CD14-positive monocyte (primary cell): Measurements from ENCODE around the gene NR2F1. TPM values are rescaled to one million over a fixed set of nuclear protein-coding genes. Genes with fewer than 3 reads are reported as not detected.

Experiments used
- DNase-seq, 3 donors: peaks; one replicate each; pipeline ENCODE4 v3.0.0-alpha.2; 2011 to 2022
- H2AFZ ChIP-seq: 2 replicates; pipeline ENCODE4 v1.6.0; 2012; ENCODE audit warnings: mild to moderate bottlenecking, low read depth, low read length, inconsistent platforms; ENCODE audit not compliant: insufficient read depth, poor library complexity, severe bottlenecking
- H3K27ac ChIP-seq, 2 donors: 1 replicate in 1 of 2; 2 replicates in 1 of 2; pipeline ENCODE4 v1.5.1; 2012 to 2013; ENCODE audit warnings: low read length in 2 of 2, control low read depth in 1 of 2, inconsistent platforms in 1 of 2, low read depth in 1 of 2, mild to moderate bottlenecking in 1 of 2
- H3K27me3 ChIP-seq, 2 donors: one replicate each; pipeline versions ENCODE4 v1.6.0 to v1.6.1; 2011 to 2013; ENCODE audit warnings: low read length in 2 of 2; ENCODE audit not compliant: control insufficient read depth in 2 of 2, insufficient read depth in 2 of 2
- H3K36me3 ChIP-seq, 2 donors: replicated peaks in 1 of 2; 1 replicate in 1 of 2; 2 replicates in 1 of 2; pipeline versions ENCODE4 v1.5.1 to v1.6.1; 2012 to 2013; ENCODE audit warnings: low read length in 2 of 2, control low read depth in 1 of 2, inconsistent platforms in 1 of 2, mild to moderate bottlenecking in 1 of 2; ENCODE audit not compliant: insufficient read depth in 2 of 2, control insufficient read depth in 1 of 2
- H3K4me1 ChIP-seq, 2 donors: 1 replicate in 1 of 2; 2 replicates in 1 of 2; pipeline versions ENCODE4 v1.5.1 to v1.6.1; 2012 to 2013; ENCODE audit warnings: low read length in 2 of 2, control low read depth in 1 of 2, inconsistent platforms in 1 of 2, mild to moderate bottlenecking in 1 of 2, moderate library complexity in 1 of 2; ENCODE audit not compliant: insufficient read depth in 2 of 2, control insufficient read depth in 1 of 2
- H3K4me2 ChIP-seq: replicated peaks from 2 replicates; pipeline ENCODE3; 2012; ENCODE audit warnings: low read length, moderate library complexity, mild to moderate bottlenecking; ENCODE audit not compliant: poor library complexity, severe bottlenecking; ENCODE audit errors: extremely low read depth
- H3K4me3 ChIP-seq, 3 experiments: fragments of 200-600 bp in 1 of 3; sonication (generic) in 1 of 3; replicated peaks in 1 of 3; 1 replicate in 2 of 3; 2 replicates in 1 of 3; pipeline ENCODE4 v1.5.1; 2011 to 2013; ENCODE audit warnings: low read length in 3 of 3, mild to moderate bottlenecking in 3 of 3, control low read depth in 2 of 3, low read depth in 2 of 3, inconsistent platforms in 1 of 3, moderate library complexity in 1 of 3
- H3K79me2 ChIP-seq: 2 replicates; pipeline ENCODE4 v1.6.0; 2012; ENCODE audit warnings: mild to moderate bottlenecking, control low read depth, inconsistent platforms, low read length, moderate library complexity; ENCODE audit not compliant: insufficient read depth
- H3K9ac ChIP-seq: 2 replicates; pipeline ENCODE4 v1.6.0; 2017; ENCODE audit warnings: low read length, mild to moderate bottlenecking; ENCODE audit not compliant: insufficient read depth, poor library complexity, severe bottlenecking
- H3K9me3 ChIP-seq, 2 donors: replicated peaks in 1 of 2; 1 replicate in 1 of 2; 2 replicates in 1 of 2; pipeline versions ENCODE4 v1.5.1 to v1.6.1; 2012 to 2013; ENCODE audit warnings: low read length in 2 of 2, control low read depth in 1 of 2; ENCODE audit not compliant: control insufficient read depth in 1 of 2, insufficient read depth in 1 of 2
- H4K20me1 ChIP-seq: 2 replicates; pipeline ENCODE4 v1.6.0; 2012; ENCODE audit warnings: mild to moderate bottlenecking, low read length, control low read depth, moderate library complexity; ENCODE audit not compliant: insufficient read depth
- H3K27ac Mint-ChIP-seq, 7 donors: one replicate each; pipeline ENCODE4 v1.8.0; 2020; ENCODE audit warnings: mild to moderate bottlenecking in 7 of 7, mixed read lengths in 7 of 7, moderate library complexity in 6 of 7, inconsistent platforms in 2 of 7
- H3K27me3 Mint-ChIP-seq, 3 donors: one replicate each; pipeline ENCODE4 v1.8.0; 2021 to 2022; ENCODE audit warnings: low read depth in 3 of 3, mild to moderate bottlenecking in 3 of 3, mixed read lengths in 3 of 3, moderate library complexity in 3 of 3, inconsistent platforms in 1 of 3
- H3K36me3 Mint-ChIP-seq, 2 donors: one replicate each; pipeline ENCODE4 v1.8.0; 2020; ENCODE audit warnings: mixed read lengths in 2 of 2, inconsistent platforms in 1 of 2, mild to moderate bottlenecking in 1 of 2
- H3K4me1 Mint-ChIP-seq: one replicate; pipeline ENCODE4 v1.8.0; 2020; ENCODE audit warnings: mild to moderate bottlenecking, mixed read lengths
- H3K4me3 Mint-ChIP-seq, 2 donors: one replicate each; pipeline ENCODE4 v1.8.0; 2020; ENCODE audit warnings: mild to moderate bottlenecking in 2 of 2, mixed read lengths in 2 of 2, moderate library complexity in 1 of 2
- H3K9me3 Mint-ChIP-seq, 7 donors: one replicate each; pipeline ENCODE4 v1.8.0; 2020 to 2022; ENCODE audit warnings: mixed read lengths in 7 of 7, mild to moderate bottlenecking in 6 of 7, moderate library complexity in 6 of 7, inconsistent platforms in 2 of 7
- CTCF ChIP-seq: fragments of 200-600 bp; IDR thresholded peaks from one replicate; pipeline ENCODE4 v1.8.0; 2022; ENCODE audit warnings: antibody characterized with exemption, mild to moderate bottlenecking
- WGBS: methylation state at CpG from one replicate; pipeline ENCODE4 v1.1.5; 2013; ENCODE audit warnings: missing lambda C conversion rate; ENCODE audit not compliant: insufficient coverage; 5-methylcytosine and 5-hydroxymethylcytosine counted together
- intact Hi-C, 2 donors: fragments of 100-400 bp; cut with micrococcal nuclease; formaldehyde crosslinking; loops; one replicate each; pipeline versions ENCODE4 v1.15.0 to v1.15.1; 2023
- polyA plus RNA-seq, 3 donors: library from polyadenylated mRNA; depleted of rRNA in 1 of 3; unstranded in 2 of 3; stranded (reverse) in 1 of 3; fragments of 300-500 nt in 2 of 3; fragments of >200 nt in 1 of 3; fragmentation: Illumina TruSeq in 2 of 3; gene quantifications; 1 replicate in 2 of 3; 2 replicates in 1 of 3; pipeline ENCODE4 v1.2.3, GENCODE V29; 2012 to 2021

NR2F1 gene
- polyA plus RNA-seq, 3 donors: not detected

- H3K4me3 Mint-ChIP-seq: peak overlapping the region in 1 of 2 donors; percentile 84
- Histone ChIP-seq H3K4me1 (peaks cover 12 to 13% of the 10 kb centered on the region in 2 donors), H3K9ac (no peak overlapping the region), H4K20me1 (no peaks in the 10 kb centered on the region), H3K27me3 (peaks cover 96 to 100% of the 10 kb centered on the region in 2 donors), H2AFZ (no peak overlapping the region), H3K4me3 (no peak overlapping the region), H3K4me2 (no peak overlapping the region), H3K36me3 (no peaks in the 10 kb centered on the region), H3K79me2 (no peaks in the 10 kb centered on the region), H3K27ac (no peak overlapping the region), H3K9me3 (peaks cover 5 to 70% of the 10 kb centered on the region in 2 donors)
- peaks cover 3 to 7% of the 10 kb centered on the region in 2 donors for H3K36me3 Mint-ChIP-seq
- no peak for TF ChIP-seq CTCF
- intact Hi-C loops: no loop called here
- WGBS: 11% methylated on average over 12 of the region's 32 CpGs
- peaks cover 79 to 99% (median 80%) of the 10 kb centered on the region in 3 donors for H3K27me3 Mint-ChIP-seq
- H3K27ac Mint-ChIP-seq: no peak overlapping the region
- peaks cover 26% of the 10 kb centered on the region for H3K4me1 Mint-ChIP-seq
- H3K9me3 Mint-ChIP-seq: peaks cover 0 to 25% (median 20%) of the 10 kb centered on the region in 7 donors
- DNase-seq: no peak
These were observed 9.4 kb upstream of the NR2F1 start for GRCh38 chr5:93573354-93574351.

GRCh38 chr5:93574491-93575305 is 8.3 kb upstream of the NR2F1 start:
- Mint-ChIP-seq H3K9me3 (peaks cover 0 to 28% (median 21%) of the 10 kb centered on the region in 7 donors), H3K27me3 (peaks cover 69 to 98% (median 70%) of the 10 kb centered on the region in 3 donors), H3K4me1 (peaks cover 34% of the 10 kb centered on the region), H3K36me3 (peaks cover 3 to 7% of the 10 kb centered on the region in 2 donors), H3K27ac (no peak overlapping the region), H3K4me3 (peak overlapping the region in 1 of 2 donors; percentile 72)
- Histone ChIP-seq H3K4me3 (no peak overlapping the region), H4K20me1 (no peaks in the 10 kb centered on the region), H3K36me3 (no peaks in the 10 kb centered on the region), H2AFZ (no peak overlapping the region), H3K4me1 (peaks cover 22 to 24% of the 10 kb centered on the region in 2 donors), H3K79me2 (no peaks in the 10 kb centered on the region), H3K27me3 (peaks cover 93 to 100% of the 10 kb centered on the region in 2 donors), H3K4me2 (no peak overlapping the region), H3K9ac (no peak overlapping the region), H3K27ac (no peak overlapping the region), H3K9me3 (peaks cover 5 to 67% of the 10 kb centered on the region in 2 donors)
- WGBS: no CpG with 5 or more reads among the region's 12 CpGs
- TF ChIP-seq CTCF: no peak
- intact Hi-C loops: no loop called here
- DNase-seq: no peak
